GM12801 (cell line): ENCODE data around the gene TEX12.

ENCODE experiments used
- CTCF ChIP-seq: IDR thresholded peaks from one replicate; pipeline ENCODE4 v1.5.1; 2011; ENCODE audit warnings: control low read depth; ENCODE audit not compliant: insufficient read length; ENCODE audit errors: extremely low read depth

TEX12 gene

GRCh38 chr11:112167145-112167544 is at the start of gene TEX12:
TSS of gene TEX12 (plus strand) at chr11:112167372. CDS start at chr11:112169269, 1,897 bp downstream.
- TF ChIP-seq CTCF: no peak

- TF ChIP-seq CTCF: no peak
These were observed 49.0 kb upstream of the TEX12 start for GRCh38 chr11:112118176-112118575.

- TF ChIP-seq CTCF: no peak
These were observed 45.1 kb upstream of the TEX12 start for GRCh38 chr11:112121981-112122615.

- TF ChIP-seq CTCF: no peak
These were observed 44.0 kb upstream of the TEX12 start for GRCh38 chr11:112123129-112123528.

GRCh38 chr11:112127056-112127455 is 40.1 kb upstream of the TEX12 start:
- TF ChIP-seq CTCF: no peak

GRCh38 chr11:112128483-112129121 is 38.6 kb upstream of the TEX12 start:
- TF ChIP-seq CTCF: no peak

- no peak for TF ChIP-seq CTCF
These were observed 37.5 kb upstream of the TEX12 start for GRCh38 chr11:112129656-112130055.
